HG02943 (cell line): ENCODE results near the gene UEVLD.

Source experiments
- ATAC-seq: cut with Tn5 transposase; IDR thresholded peaks from one replicate; pipeline ENCODE4 v1.9.1; 2021; ENCODE audit warnings: mild to moderate bottlenecking, low read depth, moderate library complexity; ENCODE audit not compliant: unreplicated experiment

UEVLD gene

GRCh38 chr11:18590571-18590970 lies 2.0 kb upstream of the UEVLD start:
- ATAC-seq, result no peak

- ATAC-seq, result no peak
Measured at GRCh38 chr11:18581825-18582224, 6.7 kb downstream of the UEVLD start.

- no peak for ATAC-seq
Measured at GRCh38 chr11:18580113-18580766, 8.3 kb downstream of the UEVLD start.

GRCh38 chr11:18578975-18579598 lies 9.4 kb downstream of the UEVLD start:
- ATAC-seq, result peak; percentile 71

GRCh38 chr11:18575361-18575760 lies 13.2 kb downstream of the UEVLD start:
- no peak for ATAC-seq

GRCh38 chr11:18567081-18567480 lies 21.5 kb downstream of the UEVLD start:
- no peak for ATAC-seq

GRCh38 chr11:18566406-18566805 lies 22.1 kb downstream of the UEVLD start:
- no peak for ATAC-seq

- no peak for ATAC-seq
Measured at GRCh38 chr11:18564149-18564548, 24.4 kb downstream of the UEVLD start.

GRCh38 chr11:18563090-18563730 lies 25.3 kb downstream of the UEVLD start:
- no peak for ATAC-seq

- ATAC-seq, result no peak
Measured at GRCh38 chr11:18548001-18548400, 40.5 kb downstream of the UEVLD start.

GRCh38 chr11:18540207-18541009 lies 48.1 kb downstream of the UEVLD start:
- ATAC-seq, result no peak

GRCh38 chr11:18536209-18536608 lies 52.3 kb downstream of the UEVLD start:
- ATAC-seq, result no peak

- ATAC-seq, result no peak
Measured at GRCh38 chr11:18534245-18534644, 54.3 kb downstream of the UEVLD start.

GRCh38 chr11:18533365-18533764 lies 55.2 kb downstream of the UEVLD start:
- ATAC-seq, result no peak

GRCh38 chr11:18527512-18527911 lies 61.0 kb downstream of the UEVLD start:
- no peak for ATAC-seq

- peak; percentile 98 for ATAC-seq
Measured at GRCh38 chr11:18526521-18527296, 61.8 kb downstream of the UEVLD start, which contains the start of gene TSG101. Gene TSG101 (minus strand): TSS chr11:18526942. CDS start chr11:18526816, 126 bp downstream.

GRCh38 chr11:18526130-18526520 lies 62.4 kb downstream of the UEVLD start:
- ATAC-seq, result no peak

GRCh38 chr11:18524248-18524647 lies 64.3 kb downstream of the UEVLD start:
- no peak for ATAC-seq

GRCh38 chr11:18523084-18523483 lies 65.5 kb downstream of the UEVLD start:
- no peak for ATAC-seq

GRCh38 chr11:18522388-18522787 lies 66.1 kb downstream of the UEVLD start:
- no peak for ATAC-seq
